GM10266 (cell line): ENCODE results near the gene WNT7B.

Source experiments
- DNase-seq: peaks from one replicate; pipeline ENCODE4 v3.0.0; 2012; ENCODE audit errors: extremely low spot score
- CTCF ChIP-seq: IDR thresholded peaks from 2 replicates; pipeline ENCODE4 v1.5.1; 2012; ENCODE audit warnings: mild to moderate bottlenecking, low read depth; ENCODE audit not compliant: control insufficient read depth, insufficient read depth; ENCODE audit errors: missing control alignments

Gene WNT7B

GRCh38 chr22:45998638-45999378 lies 21.8 kb upstream of the WNT7B start:
- TF ChIP-seq CTCF: no peak
- DNase-seq: no peak

DNA sequence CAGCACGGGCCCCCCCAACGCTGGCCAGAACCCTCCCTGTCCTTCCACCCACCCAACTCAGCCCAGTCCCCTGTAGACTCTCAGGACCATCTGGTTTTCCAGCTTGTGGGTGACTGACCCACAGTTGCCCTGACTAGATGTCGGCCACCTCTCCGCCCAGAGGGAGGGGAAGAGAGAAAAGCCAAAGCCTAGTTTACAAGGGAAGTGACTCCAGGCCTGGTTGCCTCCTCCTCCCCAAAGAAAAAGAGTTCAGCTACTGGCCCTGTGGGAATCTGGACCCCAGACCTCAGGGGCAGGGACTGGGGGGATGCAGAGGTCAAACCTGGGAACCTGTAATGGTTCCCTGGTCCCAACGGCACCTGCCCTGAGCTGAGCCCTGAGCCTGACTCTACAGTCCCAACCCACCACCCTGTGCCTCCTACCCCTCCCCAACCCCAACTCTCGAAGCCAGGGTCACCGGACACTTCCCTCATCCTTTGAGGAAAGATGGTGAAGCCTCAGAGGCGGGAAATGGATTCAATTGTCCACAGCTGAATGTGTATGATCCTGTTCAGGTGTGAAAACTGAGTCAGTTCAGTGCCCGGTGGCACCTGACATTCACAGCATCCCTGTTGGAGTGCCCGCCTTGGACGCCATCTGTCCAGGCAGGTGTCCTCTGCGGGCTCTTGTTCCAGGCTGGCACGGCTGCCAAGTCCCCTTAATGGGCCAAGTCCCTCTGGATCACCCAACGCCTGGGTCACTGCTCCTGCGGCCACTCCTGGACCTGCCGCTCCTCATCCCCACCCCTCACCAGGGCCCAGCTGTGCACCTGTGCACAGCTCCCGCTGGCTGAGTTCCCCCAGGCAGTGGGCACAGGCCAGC lies 21.0 kb upstream of the WNT7B start:
- no peak for DNase-seq
- no peak for TF ChIP-seq CTCF

GRCh38 chr22:45997077-45997776 lies 20.3 kb upstream of the WNT7B start:
- no peak for DNase-seq
- no peak for TF ChIP-seq CTCF

GRCh38 chr22:45996241-45997076 lies 19.5 kb upstream of the WNT7B start:
- TF ChIP-seq CTCF: no peak
- no peak for DNase-seq

GRCh38 chr22:45995405-45996101 lies 18.6 kb upstream of the WNT7B start:
- no peak for TF ChIP-seq CTCF
- DNase-seq: no peak
